ENCODE results near the gene CTSS.

Gene CTSS

DNA sequence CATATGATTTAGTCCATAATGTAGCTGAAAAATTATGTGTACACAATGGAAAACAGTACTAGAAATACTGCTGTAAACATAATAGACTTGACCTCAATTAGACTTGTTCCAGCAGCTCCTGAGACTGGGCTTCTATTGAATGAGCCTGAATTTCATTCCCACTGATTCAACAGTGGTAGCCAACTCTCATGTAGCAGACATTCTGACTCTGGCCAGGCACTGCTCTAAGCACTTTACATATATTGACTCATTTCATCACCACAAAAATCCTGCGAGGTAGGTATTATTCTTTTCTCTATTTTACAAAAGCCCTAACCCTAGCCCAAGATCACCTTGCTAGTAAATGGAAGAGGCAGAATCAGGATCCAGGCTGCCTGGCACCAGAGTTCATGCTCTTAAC is 12.8 kb upstream of the CTSS start:
- POLR2A ChIA-PET: no interaction called here

DNA sequence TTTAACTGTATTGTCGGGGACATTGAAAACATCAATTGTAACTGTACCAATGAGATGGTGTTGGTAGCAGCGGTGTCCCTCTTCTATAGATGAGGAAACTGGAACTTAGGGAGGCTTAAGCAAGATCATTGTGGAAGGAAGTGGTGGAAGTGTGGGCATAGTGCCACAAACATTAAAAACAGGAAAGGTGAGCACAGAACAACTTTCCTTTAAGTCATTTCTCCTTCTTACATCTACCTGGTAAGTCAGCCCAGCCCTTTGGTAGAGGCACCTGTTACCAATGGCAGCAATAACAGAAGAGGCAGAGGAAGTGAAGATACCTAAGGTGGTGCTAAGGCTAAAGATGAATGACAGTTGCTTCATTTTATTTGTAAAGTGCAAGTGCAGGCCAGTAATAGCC is 12.0 kb upstream of the CTSS start:
- Histone ChIP-seq H3K4me1 (ENCODE audit: control insufficient read depth, insufficient read depth, low read length) (no peaks in the 10 kb centered on the region), H3K36me3 (ENCODE audit: control insufficient read depth in 2 of 2, insufficient read depth in 1 of 2, low read length in 2 of 2) (no peaks in the 10 kb centered on the region), H3K4me3 (ENCODE audit: low read depth, low read length) (no peak overlapping the region), H3K27ac (ENCODE audit: extremely low read depth, low read depth, low read length) (no peak overlapping the region), H3K9me3 (ENCODE audit: control insufficient read depth, insufficient read depth, low read depth, low read length) (no peaks in the 10 kb centered on the region)
- ChIA-PET CTCF (no interaction called here), POLR2A (no interaction called here)
- TF ChIP-seq TCF7L2 (IDR thresholded peaks at IDR 0.05; ENCODE audit: borderline replicate concordance, low read depth, low read length) (no peak), ZNF248 (tag by site-specific recombination; IDR thresholded peaks at IDR 0.05) (no peak), ZNF341 (tag by site-specific recombination; IDR thresholded peaks at IDR 0.05; ENCODE audit: low read depth) (no peak), ZNF561 (tag by site-specific recombination; IDR thresholded peaks at IDR 0.05; ENCODE audit: borderline replicate concordance) (no peak), ZNF629 (tag by site-specific recombination; IDR thresholded peaks at IDR 0.05) (no peak), ZNF549 (tag by site-specific recombination; IDR thresholded peaks at IDR 0.05) (no peak), ZNF266 (tag by site-specific recombination; IDR thresholded peaks at IDR 0.05; ENCODE audit: low read depth) (no peak), ZNF391 (tag by site-specific recombination; IDR thresholded peaks at IDR 0.05; ENCODE audit: borderline replicate concordance, low read depth) (no peak)
- TF ChIP-seq, protein P1, sequence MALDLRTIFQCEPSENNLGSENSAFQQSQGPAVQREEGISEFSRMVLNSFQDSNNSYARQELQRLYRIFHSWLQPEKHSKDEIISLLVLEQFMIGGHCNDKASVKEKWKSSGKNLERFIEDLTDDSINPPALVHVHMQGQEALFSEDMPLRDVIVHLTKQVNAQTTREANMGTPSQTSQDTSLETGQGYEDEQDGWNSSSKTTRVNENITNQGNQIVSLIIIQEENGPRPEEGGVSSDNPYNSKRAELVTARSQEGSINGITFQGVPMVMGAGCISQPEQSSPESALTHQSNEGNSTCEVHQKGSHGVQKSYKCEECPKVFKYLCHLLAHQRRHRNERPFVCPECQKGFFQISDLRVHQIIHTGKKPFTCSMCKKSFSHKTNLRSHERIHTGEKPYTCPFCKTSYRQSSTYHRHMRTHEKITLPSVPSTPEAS (tag by site-specific recombination; IDR thresholded peaks at IDR 0.05): no peak

More for the DNA sequence above, 12.8 kb upstream of the CTSS start:
- Histone ChIP-seq H3K4me1 (ENCODE audit: control insufficient read depth, insufficient read depth, low read length) (no peaks in the 10 kb centered on the region), H3K27ac (ENCODE audit: extremely low read depth, low read depth, low read length) (no peak overlapping the region), H3K36me3 (ENCODE audit: control insufficient read depth in 2 of 2, insufficient read depth in 1 of 2, low read length in 2 of 2) (no peaks in the 10 kb centered on the region), H3K9me3 (ENCODE audit: control insufficient read depth, insufficient read depth, low read depth, low read length) (no peaks in the 10 kb centered on the region), H3K4me3 (ENCODE audit: low read depth, low read length) (no peak overlapping the region)
- TF ChIP-seq, protein P2, sequence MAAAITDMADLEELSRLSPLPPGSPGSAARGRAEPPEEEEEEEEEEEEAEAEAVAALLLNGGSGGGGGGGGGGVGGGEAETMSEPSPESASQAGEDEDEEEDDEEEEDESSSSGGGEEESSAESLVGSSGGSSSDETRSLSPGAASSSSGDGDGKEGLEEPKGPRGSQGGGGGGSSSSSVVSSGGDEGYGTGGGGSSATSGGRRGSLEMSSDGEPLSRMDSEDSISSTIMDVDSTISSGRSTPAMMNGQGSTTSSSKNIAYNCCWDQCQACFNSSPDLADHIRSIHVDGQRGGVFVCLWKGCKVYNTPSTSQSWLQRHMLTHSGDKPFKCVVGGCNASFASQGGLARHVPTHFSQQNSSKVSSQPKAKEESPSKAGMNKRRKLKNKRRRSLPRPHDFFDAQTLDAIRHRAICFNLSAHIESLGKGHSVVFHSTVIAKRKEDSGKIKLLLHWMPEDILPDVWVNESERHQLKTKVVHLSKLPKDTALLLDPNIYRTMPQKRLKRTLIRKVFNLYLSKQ (tag by site-specific recombination; IDR thresholded peaks at IDR 0.05; ENCODE audit: borderline replicate concordance): no peak
- TF ChIP-seq ZNF558 (tag by site-specific recombination; IDR thresholded peaks at IDR 0.05) (no peak), ZNF184 (tag by site-specific recombination; IDR thresholded peaks at IDR 0.05) (no peak), ZNF140 (tag by site-specific recombination; IDR thresholded peaks at IDR 0.05) (no peak), SETDB1 (IDR thresholded peaks at IDR 0.05; ENCODE audit: insufficient read length, low read length) (no peak), SCRT1 (tag by site-specific recombination; IDR thresholded peaks at IDR 0.05; ENCODE audit: borderline replicate concordance) (no peak), MEIS1 (CRISPR knock-in tag; IDR thresholded peaks at IDR 0.05; ENCODE audit: borderline replicate concordance) (no peak), ZNF624 (tag by site-specific recombination; IDR thresholded peaks at IDR 0.05) (no peak), ZNF623 (tag by site-specific recombination; IDR thresholded peaks at IDR 0.05) (no peak), ZBTB7A (tag by site-specific recombination; IDR thresholded peaks at IDR 0.05; ENCODE audit: low read depth) (no peak)
- TF ChIP-seq, protein P3, sequence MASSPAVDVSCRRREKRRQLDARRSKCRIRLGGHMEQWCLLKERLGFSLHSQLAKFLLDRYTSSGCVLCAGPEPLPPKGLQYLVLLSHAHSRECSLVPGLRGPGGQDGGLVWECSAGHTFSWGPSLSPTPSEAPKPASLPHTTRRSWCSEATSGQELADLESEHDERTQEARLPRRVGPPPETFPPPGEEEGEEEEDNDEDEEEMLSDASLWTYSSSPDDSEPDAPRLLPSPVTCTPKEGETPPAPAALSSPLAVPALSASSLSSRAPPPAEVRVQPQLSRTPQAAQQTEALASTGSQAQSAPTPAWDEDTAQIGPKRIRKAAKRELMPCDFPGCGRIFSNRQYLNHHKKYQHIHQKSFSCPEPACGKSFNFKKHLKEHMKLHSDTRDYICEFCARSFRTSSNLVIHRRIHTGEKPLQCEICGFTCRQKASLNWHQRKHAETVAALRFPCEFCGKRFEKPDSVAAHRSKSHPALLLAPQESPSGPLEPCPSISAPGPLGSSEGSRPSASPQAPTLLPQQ (tag by site-specific recombination; IDR thresholded peaks at IDR 0.05): no peak
- TF ChIP-seq, protein P4, sequence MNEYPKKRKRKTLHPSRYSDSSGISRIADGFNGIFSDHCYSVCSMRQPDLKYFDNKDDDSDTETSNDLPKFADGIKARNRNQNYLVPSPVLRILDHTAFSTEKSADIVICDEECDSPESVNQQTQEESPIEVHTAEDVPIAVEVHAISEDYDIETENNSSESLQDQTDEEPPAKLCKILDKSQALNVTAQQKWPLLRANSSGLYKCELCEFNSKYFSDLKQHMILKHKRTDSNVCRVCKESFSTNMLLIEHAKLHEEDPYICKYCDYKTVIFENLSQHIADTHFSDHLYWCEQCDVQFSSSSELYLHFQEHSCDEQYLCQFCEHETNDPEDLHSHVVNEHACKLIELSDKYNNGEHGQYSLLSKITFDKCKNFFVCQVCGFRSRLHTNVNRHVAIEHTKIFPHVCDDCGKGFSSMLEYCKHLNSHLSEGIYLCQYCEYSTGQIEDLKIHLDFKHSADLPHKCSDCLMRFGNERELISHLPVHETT (tag by site-specific recombination; IDR thresholded peaks at IDR 0.05): no peak
- CTCF ChIA-PET: interaction anchor here (0.9 kb wide), 1 partner anchor 29 kb away, joined by 3 read pairs; no protein-coding TSS in a partner anchor

All from HEK293 (cell line).